Measurements from ENCODE around the gene SCIN. TPM values are rescaled to one million over a fixed set of nuclear protein-coding genes. Genes with fewer than 3 reads are reported as not detected.
"Not testable (repeated sequence)": the region's sequence is repeated elsewhere in the genome, so short reads cannot be mapped to it uniquely, and the experiment has no call there.

Gene SCIN
- total RNA-seq, 6 donors from 2014 or later = 9.3 to 19.6 (median 15.0) TPM

DNA sequence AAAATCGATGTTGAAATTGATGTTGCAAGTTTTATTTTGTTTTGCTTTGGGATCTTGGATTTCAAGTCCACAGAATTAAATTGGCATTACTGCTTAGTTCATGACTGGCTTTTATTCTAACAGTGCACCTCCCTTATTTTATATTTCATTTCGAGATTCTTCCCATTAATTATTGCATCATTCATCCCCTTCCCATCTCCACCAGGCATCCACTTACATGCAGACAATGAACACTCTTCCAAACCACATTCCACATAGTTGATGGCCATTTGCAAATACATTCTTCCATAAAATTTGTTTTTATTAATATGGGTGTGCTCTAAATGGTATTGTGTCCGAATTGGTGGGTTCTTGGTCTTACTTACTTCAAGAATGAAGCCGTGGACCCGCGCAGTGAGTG lies 15.6 kb upstream of the SCIN start:
- no peaks in the 10 kb centered on the region for H3K36me3 ChIP-seq
- H3K27me3 ChIP-seq = no peaks in the 10 kb centered on the region
- DNase-seq (no peak), ATAC-seq (ENCODE audit: low FRiP score in 2 of 2) (no peak)
- no peaks in the 10 kb centered on the region for H3K4me1 ChIP-seq
- WGBS, 2 donors = 69 to 82% methylated on average over 6 of the region's 6 CpGs
- no peak overlapping the region for H3K4me3 ChIP-seq
- TF ChIP-seq CTCF (IDR thresholded peaks at IDR 0.05) (no peak), POLR2A (IDR thresholded peaks at IDR 0.05) (no peak), EP300 (IDR thresholded peaks at IDR 0.05) (no peak), POLR2AphosphoS5 (IDR thresholded peaks at IDR 0.05) (no peak)
- H3K9me3 ChIP-seq = no peaks in the 10 kb centered on the region
- no peak overlapping the region for H3K27ac ChIP-seq

DNA sequence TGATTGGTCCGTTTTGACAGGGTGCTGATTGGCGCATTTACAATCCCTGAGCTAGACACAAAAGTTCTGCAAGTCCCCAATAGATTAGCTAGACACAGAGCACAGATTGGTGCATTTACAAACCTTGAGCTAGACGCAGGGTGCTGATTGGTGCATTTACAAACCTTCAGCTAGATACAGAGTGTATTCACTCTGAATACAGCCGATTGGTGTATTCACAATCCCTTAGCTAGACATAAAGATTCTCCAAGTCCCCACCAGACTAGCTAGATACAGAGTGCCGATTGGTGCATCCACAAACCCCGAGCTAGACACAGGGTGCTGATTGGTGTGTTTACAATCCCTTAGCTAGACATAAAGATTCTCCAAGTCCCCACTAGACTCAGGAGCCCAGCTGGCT lies 14.8 kb upstream of the SCIN start:
- not testable (repeated sequence) for H3K27ac ChIP-seq; ATAC-seq (ENCODE audit: low FRiP score in 2 of 2)

DNA sequence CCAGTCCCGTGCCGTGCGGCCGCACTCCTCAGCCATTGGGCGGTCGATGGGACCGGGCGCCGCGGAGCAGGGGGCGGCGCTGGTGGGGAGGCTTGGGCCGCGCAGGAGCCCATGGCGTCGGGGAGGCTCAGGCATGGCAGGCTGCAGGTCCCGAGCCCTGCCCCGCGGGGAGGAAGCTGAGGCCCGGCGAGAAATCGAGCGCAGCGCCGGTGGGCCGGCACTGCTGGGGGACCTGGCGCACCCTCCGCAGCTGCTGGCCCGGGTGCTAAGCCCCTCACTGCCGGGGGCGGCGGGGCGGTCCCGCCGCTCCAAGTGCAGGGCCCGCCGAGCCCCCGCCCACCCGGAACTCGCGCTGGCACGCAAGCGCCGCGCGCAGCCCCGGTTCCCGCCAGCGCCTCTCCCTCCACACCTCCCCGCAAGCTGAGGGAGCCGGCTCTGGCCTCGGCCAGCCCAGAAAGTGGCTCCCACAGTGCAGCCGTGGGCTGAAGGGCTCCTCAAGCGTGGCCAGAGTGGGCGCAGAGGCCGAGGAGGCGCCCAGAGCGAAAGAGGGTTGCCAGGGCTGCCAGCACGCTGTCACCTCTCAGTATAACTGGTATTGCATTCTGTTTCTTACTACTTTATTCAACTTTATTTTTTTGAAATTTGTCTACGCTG lies 14.3 kb upstream of the SCIN start:
- H3K4me3 ChIP-seq; H3K36me3 ChIP-seq; ATAC-seq (ENCODE audit: low FRiP score in 2 of 2); H3K27me3 ChIP-seq; H3K4me1 ChIP-seq; H3K27ac ChIP-seq; H3K9me3 ChIP-seq: not testable (repeated sequence)
- WGBS, 2 donors = 94 to 96% methylated on average over 29 to 34 of the region's 60 CpGs
- peak in 1 of 2 donors; percentile 76 for DNase-seq

More for the DNA sequence above, 14.8 kb upstream of the SCIN start:
- DNase-seq, H3K4me1 ChIP-seq, H3K36me3 ChIP-seq, H3K27me3 ChIP-seq, H3K4me3 ChIP-seq, H3K9me3 ChIP-seq: not testable (repeated sequence)
- 80 to 88% methylated on average over 3 to 6 of the region's 6 CpGs for WGBS, 2 donors

DNA sequence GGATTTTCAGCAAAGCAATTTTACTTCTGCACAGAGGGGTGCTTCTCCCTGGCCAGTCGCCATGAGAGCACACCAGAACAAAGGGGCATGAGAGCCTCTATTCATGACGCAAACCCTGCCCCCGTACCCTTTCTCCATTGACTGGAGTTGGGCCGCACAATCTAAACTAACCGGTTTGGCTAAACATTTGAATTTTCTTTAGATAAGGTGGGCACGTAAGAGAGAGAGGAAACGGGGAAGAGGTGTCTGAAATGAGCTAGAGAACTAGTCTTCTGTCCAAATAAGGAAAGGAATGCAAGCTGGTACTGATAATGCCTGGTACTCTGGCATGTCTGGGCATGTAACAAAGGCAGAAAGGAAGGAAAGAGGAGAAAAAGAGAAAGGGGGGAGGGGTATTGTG lies 13.2 kb upstream of the SCIN start:
- WGBS, 2 donors = 55 to 63% methylated on average over 7 of the region's 7 CpGs
- TF ChIP-seq POLR2AphosphoS5 (IDR thresholded peaks at IDR 0.05) (no peak), POLR2A (IDR thresholded peaks at IDR 0.05) (no peak), CTCF (IDR thresholded peaks at IDR 0.05) (no peak), EP300 (IDR thresholded peaks at IDR 0.05) (no peak)
- DNase-seq (no peak), ATAC-seq (ENCODE audit: low FRiP score in 2 of 2) (no peak)
- no peak overlapping the region for H3K4me3 ChIP-seq
- no peak overlapping the region for H3K27ac ChIP-seq
- H3K36me3 ChIP-seq = no peaks in the 10 kb centered on the region
- no peaks in the 10 kb centered on the region for H3K27me3 ChIP-seq
- no peaks in the 10 kb centered on the region for H3K4me1 ChIP-seq
- no peaks in the 10 kb centered on the region for H3K9me3 ChIP-seq

DNA sequence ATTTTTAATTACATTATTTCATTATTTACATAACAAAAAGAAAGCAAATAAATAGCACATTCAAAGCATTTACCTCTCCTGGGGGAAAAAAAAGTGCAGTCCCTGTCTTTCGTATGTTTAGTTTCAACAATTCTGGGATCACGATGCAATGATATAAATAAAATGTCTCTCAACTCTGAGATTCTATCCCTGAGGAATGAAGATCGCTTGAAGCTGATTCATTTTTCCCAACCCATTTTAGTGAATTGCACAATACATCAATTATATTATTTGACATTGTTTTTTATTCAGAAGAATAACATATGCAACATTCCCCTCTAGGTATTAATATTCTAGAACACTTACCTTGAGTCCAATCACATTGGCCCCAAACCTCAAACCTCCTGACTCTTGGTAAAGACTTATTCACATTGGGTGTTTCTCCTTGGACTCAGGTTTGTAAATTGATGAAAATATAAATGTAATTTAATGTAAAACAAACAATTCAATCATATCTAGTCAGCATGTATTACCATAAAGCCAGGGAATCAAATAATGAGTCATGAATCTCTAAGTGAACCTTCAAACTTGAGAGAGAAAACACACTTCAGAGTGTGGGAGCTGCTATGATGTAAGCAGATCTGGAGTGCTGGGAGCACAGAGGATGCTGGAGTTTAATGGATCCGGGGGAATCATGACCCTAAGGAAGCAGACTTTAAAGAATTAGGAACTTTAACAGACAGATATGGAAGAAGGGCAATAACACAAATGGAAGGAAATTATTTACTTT lies 5.3 kb upstream of the SCIN start:
- no peaks in the 10 kb centered on the region for H3K27me3 ChIP-seq
- no peaks in the 10 kb centered on the region for H3K36me3 ChIP-seq
- H3K9me3 ChIP-seq = no peaks in the 10 kb centered on the region
- TF ChIP-seq EP300 (IDR thresholded peaks at IDR 0.05) = no peak
- no peak for TF ChIP-seq POLR2A (IDR thresholded peaks at IDR 0.05)
- no peak for TF ChIP-seq CTCF (IDR thresholded peaks at IDR 0.05)
- no peak for TF ChIP-seq POLR2AphosphoS5 (IDR thresholded peaks at IDR 0.05)
- ATAC-seq (ENCODE audit: low FRiP score in 2 of 2) (no peak), DNase-seq (no peak)
- H3K4me3 ChIP-seq = no peak overlapping the region
- H3K27ac ChIP-seq = no peak overlapping the region
- H3K4me1 ChIP-seq = peaks cover 0 to 7% (median 5%) of the 10 kb centered on the region in 4 donors
- 87% methylated on average over 4 of the region's 4 CpGs for WGBS, 2 donors

- H3K4me1 ChIP-seq = peaks cover 4 to 14% (median 10%) of the 10 kb centered on the region in 4 donors
- H3K9me3 ChIP-seq = no peaks in the 10 kb centered on the region
- DNase-seq = no peak
- H3K36me3 ChIP-seq = no peaks in the 10 kb centered on the region
- 93 to 94% methylated on average over 2 of the region's 2 CpGs for WGBS, 2 donors
- H3K4me3 ChIP-seq = no peak overlapping the region
- TF ChIP-seq CTCF (IDR thresholded peaks at IDR 0.05) (no peak), EP300 (IDR thresholded peaks at IDR 0.05) (no peak), POLR2A (IDR thresholded peaks at IDR 0.05) (no peak), POLR2AphosphoS5 (IDR thresholded peaks at IDR 0.05) (no peak)
- no peak for ATAC-seq (ENCODE audit: low FRiP score in 2 of 2)
- no peak overlapping the region for H3K27ac ChIP-seq
- peaks cover 0 to 2% (median 0%) of the 10 kb centered on the region in 4 donors for H3K27me3 ChIP-seq
Observed at GRCh38 chr7:12565873-12566272, 4.6 kb upstream of the SCIN start.
